HCT116 (cell line): ENCODE results near the gene ISL2. TPM values are rescaled to one million over a fixed set of nuclear protein-coding genes. Genes with fewer than 3 reads are reported as not detected.

Experiments used
- ATAC-seq: fragments of 200-7000 bp; cut with Tn5 transposase; 2 replicates; pipeline ENCODE4 v1.9.1; 2020; ENCODE audit warnings: mild to moderate bottlenecking, moderate library complexity
- BruUV-seq: library from RNA; stranded (reverse); fragments of 400-500 nt; replicated peaks from 2 replicates; lab custom pipeline; 2021; lab: Mats Ljungman, UMichigan
- CTCF ChIA-PET: fragments of 300-600 bp; sonication (Branson Sonifier 250); formaldehyde crosslinking; loops from one replicate; lab custom pipeline; 2021; ENCODE audit warnings: antibody characterized with exemption; lab: Charles Lee
- POLR2A ChIA-PET: fragments of 300-600, 350-600 bp; sonication (Branson Sonifier 250); formaldehyde crosslinking; loops from one replicate; lab custom pipeline; 2021; ENCODE audit warnings: antibody characterized with exemption; lab: Charles Lee
- RAD21 ChIA-PET, 2 experiments: fragments of 300-600 bp; sonication (Branson Sonifier 250); formaldehyde crosslinking; loops; one replicate each; lab custom pipeline; 2023; ENCODE audit warnings: low total read pairs in 2 of 2; ENCODE audit not compliant: uncharacterized antibody in 2 of 2, unreplicated experiment in 2 of 2, low non-redundant PET in 1 of 2; lab: Charles Lee
- DNase-seq: peaks from one replicate; pipeline ENCODE4 v3.0.0-alpha.2; 2010; ENCODE audit warnings: low read depth, low spot score
- H2AFZ ChIP-seq: fragments of 200-600 bp; shearing (Covaris generic), sonication (generic); 2 replicates; pipeline ENCODE4 v1.6.1; 2017; ENCODE audit warnings: low read depth, mixed run types, mixed read lengths, antibody characterized with exemption, low read length; ENCODE audit not compliant: poor library complexity, severe bottlenecking
- H3K27ac ChIP-seq: 2 replicates; pipeline ENCODE4 v1.5.1; 2012; ENCODE audit warnings: low read depth, low read length
- H3K27me3 ChIP-seq: fragments of 200-600 bp; sonication (generic); 2 replicates; pipeline ENCODE4 v1.6.1; 2016; ENCODE audit warnings: mixed run types, low read length, mixed read lengths; ENCODE audit not compliant: insufficient read depth
- H3K36me3 ChIP-seq, 2 experiments: fragments of 200-500 bp in 1 of 2; fragments of 200-600 bp in 1 of 2; sonication (Bioruptor generic) in 1 of 2; sonication (generic) in 1 of 2; 2 replicates each; pipeline versions ENCODE4 v1.5.1 to v1.6.1; 2014 to 2016; ENCODE audit warnings: low read length in 2 of 2, inconsistent platforms in 1 of 2, mixed read lengths in 1 of 2, mixed run types in 1 of 2; ENCODE audit not compliant: insufficient read depth in 2 of 2, control insufficient read depth in 1 of 2
- H3K4me1 ChIP-seq, 2 experiments: fragments of 200-600 bp in 1 of 2; sonication (generic) in 1 of 2; 2 replicates each; pipeline versions ENCODE4 v1.5.1 to v1.6.1; 2012 to 2017; ENCODE audit warnings: low read length in 2 of 2, inconsistent platforms in 1 of 2, mild to moderate bottlenecking in 1 of 2, mixed read lengths in 1 of 2, mixed run types in 1 of 2, moderate library complexity in 1 of 2; ENCODE audit not compliant: insufficient read depth in 2 of 2, control insufficient read depth in 1 of 2
- H3K4me2 ChIP-seq: fragments of 200-600 bp; sonication (generic); 2 replicates; pipeline ENCODE4 v1.6.1; 2017; ENCODE audit warnings: mixed run types, low read length, mixed read lengths
- H3K4me3 ChIP-seq, 2 experiments: fragments of 200-600 bp in 1 of 2; sonication (generic) in 1 of 2; replicated peaks in 1 of 2; 2 replicates each; pipeline ENCODE4 v1.5.1; 2011 to 2016; ENCODE audit warnings: low read length in 2 of 2, control low read depth in 1 of 2, low read depth in 1 of 2, mild to moderate bottlenecking in 1 of 2, mixed read lengths in 1 of 2, mixed run types in 1 of 2
- H3K79me2 ChIP-seq: fragments of 200-600 bp; sonication (generic); 2 replicates; pipeline ENCODE4 v1.6.1; 2017; ENCODE audit warnings: mild to moderate bottlenecking, mixed run types, low read length, moderate library complexity, mixed read lengths; ENCODE audit not compliant: insufficient read depth
- H3K9ac ChIP-seq: fragments of 200-600 bp; sonication (generic); 2 replicates; pipeline ENCODE4 v1.6.1; 2016; ENCODE audit warnings: low read length, mixed read lengths
- H3K9me2 ChIP-seq: fragments of 200-600 bp; sonication (generic), shearing (Covaris generic); 2 replicates; pipeline ENCODE4 v1.6.1; 2017; ENCODE audit warnings: mixed run types, mild to moderate bottlenecking, moderate library complexity; ENCODE audit not compliant: insufficient read depth
- H3K9me3 ChIP-seq, 2 experiments: fragments of 200-500 bp in 1 of 2; fragments of 200-600 bp in 1 of 2; sonication (Bioruptor generic) in 1 of 2; sonication (generic) in 1 of 2; 2 replicates each; pipeline ENCODE4 v1.6.1; 2014 to 2017; ENCODE audit warnings: low read length in 2 of 2, mixed read lengths in 2 of 2, inconsistent platforms in 1 of 2, low read depth in 1 of 2, mild to moderate bottlenecking in 1 of 2, mixed run types in 1 of 2, moderate library complexity in 1 of 2; ENCODE audit not compliant: control insufficient read depth in 1 of 2, insufficient read depth in 1 of 2
- H4K20me1 ChIP-seq: fragments of 200-600 bp; sonication (generic), shearing (Covaris generic); 2 replicates; pipeline ENCODE4 v1.6.1; 2017; ENCODE audit warnings: mixed run types, mild to moderate bottlenecking, moderate library complexity; ENCODE audit not compliant: insufficient read depth
- EGR1 ChIP-seq: IDR thresholded peaks from 2 replicates; pipeline ENCODE4 v1.6.1; 2012; ENCODE audit warnings: low read depth
- EZH2 ChIP-seq: fragments of 200-600 bp; sonication (generic); IDR thresholded peaks from 2 replicates; pipeline ENCODE4 v1.6.1; 2017; ENCODE audit warnings: antibody characterized with exemption, mixed run types
- FOSL1 ChIP-seq: IDR thresholded peaks from 2 replicates; pipeline ENCODE4 v1.6.1; 2012; ENCODE audit warnings: low read depth
- RAD21 ChIP-seq: IDR thresholded peaks from 2 replicates; pipeline ENCODE4 v1.6.1; 2012; ENCODE audit warnings: low read depth, mild to moderate bottlenecking
- SP1 ChIP-seq: IDR thresholded peaks from 2 replicates; pipeline ENCODE4 v1.6.1; 2012; ENCODE audit warnings: low read depth
- SRF ChIP-seq: IDR thresholded peaks from 2 replicates; pipeline ENCODE4 v1.6.1; 2012; ENCODE audit warnings: low read depth
- YY1 ChIP-seq: IDR thresholded peaks from 2 replicates; pipeline ENCODE4 v1.6.1; 2011; ENCODE audit warnings: low read length, low read depth, moderate library complexity, mild to moderate bottlenecking; ENCODE audit not compliant: insufficient replicate concordance; ENCODE audit errors: extremely low read depth
- ZNF274 ChIP-seq: fragments of 200-500 bp; sonication (Bioruptor generic); IDR thresholded peaks from 2 replicates; pipeline ENCODE4 v1.6.1; 2014; ENCODE audit warnings: mild to moderate bottlenecking, low read depth, low read length, inconsistent platforms
- intact Hi-C: fragments of 100-400 bp; cut with micrococcal nuclease; formaldehyde crosslinking; loops from 2 replicates; pipeline ENCODE4 v1.10.0; 2022
- total RNA-seq: library from RNA; stranded (reverse); gene quantifications from one replicate; pipeline ENCODE4 v1.2.1, GENCODE V29; 2021; ENCODE audit not compliant: unreplicated experiment
- TF ChIP-seq, protein P1 (sequence below), 3 experiments: fragments of 200-600 bp in 1 of 3; sonication (generic) in 1 of 3; IDR thresholded peaks in 2 of 3; conservative IDR thresholded peaks in 1 of 3; 2 replicates each; pipeline ENCODE4 v1.5.1; 2012 to 2017; ENCODE audit warnings: low read depth in 2 of 3, low read length in 2 of 3, antibody characterized with exemption in 1 of 3, borderline replicate concordance in 1 of 3, control low read depth in 1 of 3, mild to moderate bottlenecking in 1 of 3, mixed read lengths in 1 of 3, mixed run types in 1 of 3, moderate library complexity in 1 of 3; ENCODE audit not compliant: insufficient read depth in 1 of 3
- TF ChIP-seq, protein P2 (sequence below): IDR thresholded peaks from 2 replicates; pipeline ENCODE4 v1.6.1; 2011; ENCODE audit warnings: mild to moderate bottlenecking, low read length, moderate library complexity; ENCODE audit not compliant: insufficient replicate concordance; ENCODE audit errors: extremely low read depth
- TF ChIP-seq, protein P3 (sequence below): IDR thresholded peaks from 2 replicates; pipeline ENCODE4 v1.6.1; 2012; ENCODE audit warnings: low read depth

The ISL2 gene
- total RNA-seq, 1 experiment from 2014 or later = 11.6 TPM

DNA sequence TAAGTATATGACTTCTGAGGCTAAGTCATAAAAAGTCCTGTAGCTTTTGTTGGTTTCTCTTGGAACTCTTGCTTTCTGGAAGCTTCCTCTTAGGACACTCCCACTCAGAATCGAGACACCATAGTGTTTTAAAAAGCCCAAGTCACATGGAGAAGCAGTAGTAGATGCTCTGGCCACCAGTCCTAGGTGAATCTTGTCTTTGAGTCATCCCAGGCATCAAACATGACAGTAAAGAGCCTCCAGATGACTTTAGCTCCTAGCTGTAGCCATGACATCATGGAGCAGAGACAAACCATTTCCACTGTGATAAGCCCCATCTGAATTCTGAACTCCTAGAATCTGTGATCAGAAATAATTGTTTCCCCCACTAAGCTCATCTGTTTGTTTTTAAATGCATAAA lies 42.1 kb downstream of the ISL2 start:
- Histone ChIP-seq H3K4me3 (no peak overlapping the region), H3K27ac (no peak overlapping the region), H3K9me2 (no peaks in the 10 kb centered on the region), H3K9ac (no peak overlapping the region), H3K27me3 (no peaks in the 10 kb centered on the region), H3K9me3 (no peaks in the 10 kb centered on the region), H3K36me3 (no peaks in the 10 kb centered on the region), H4K20me1 (no peaks in the 10 kb centered on the region), H3K4me2 (no peak overlapping the region), H3K79me2 (no peaks in the 10 kb centered on the region), H2AFZ (no peak overlapping the region), H3K4me1 (peaks cover 0 to 4% of the 10 kb centered on the region in 2 experiments; a peak in 2 of 4 replicates)
- no peak for TF ChIP-seq EZH2
- TF ChIP-seq, protein P1, sequence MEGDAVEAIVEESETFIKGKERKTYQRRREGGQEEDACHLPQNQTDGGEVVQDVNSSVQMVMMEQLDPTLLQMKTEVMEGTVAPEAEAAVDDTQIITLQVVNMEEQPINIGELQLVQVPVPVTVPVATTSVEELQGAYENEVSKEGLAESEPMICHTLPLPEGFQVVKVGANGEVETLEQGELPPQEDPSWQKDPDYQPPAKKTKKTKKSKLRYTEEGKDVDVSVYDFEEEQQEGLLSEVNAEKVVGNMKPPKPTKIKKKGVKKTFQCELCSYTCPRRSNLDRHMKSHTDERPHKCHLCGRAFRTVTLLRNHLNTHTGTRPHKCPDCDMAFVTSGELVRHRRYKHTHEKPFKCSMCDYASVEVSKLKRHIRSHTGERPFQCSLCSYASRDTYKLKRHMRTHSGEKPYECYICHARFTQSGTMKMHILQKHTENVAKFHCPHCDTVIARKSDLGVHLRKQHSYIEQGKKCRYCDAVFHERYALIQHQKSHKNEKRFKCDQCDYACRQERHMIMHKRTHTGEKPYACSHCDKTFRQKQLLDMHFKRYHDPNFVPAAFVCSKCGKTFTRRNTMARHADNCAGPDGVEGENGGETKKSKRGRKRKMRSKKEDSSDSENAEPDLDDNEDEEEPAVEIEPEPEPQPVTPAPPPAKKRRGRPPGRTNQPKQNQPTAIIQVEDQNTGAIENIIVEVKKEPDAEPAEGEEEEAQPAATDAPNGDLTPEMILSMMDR (IDR thresholded peaks at IDR 0.05 in 2 of 3, conservative IDR thresholded peaks at IDR 0.05 in 1 of 3; ENCODE audit: borderline replicate concordance in 1 of 3, insufficient read depth in 1 of 3, low read depth in 2 of 3, low read length in 2 of 3) = no peak
- no peak for TF ChIP-seq YY1
- TF ChIP-seq RAD21 = no peak
- TF ChIP-seq, protein P2, sequence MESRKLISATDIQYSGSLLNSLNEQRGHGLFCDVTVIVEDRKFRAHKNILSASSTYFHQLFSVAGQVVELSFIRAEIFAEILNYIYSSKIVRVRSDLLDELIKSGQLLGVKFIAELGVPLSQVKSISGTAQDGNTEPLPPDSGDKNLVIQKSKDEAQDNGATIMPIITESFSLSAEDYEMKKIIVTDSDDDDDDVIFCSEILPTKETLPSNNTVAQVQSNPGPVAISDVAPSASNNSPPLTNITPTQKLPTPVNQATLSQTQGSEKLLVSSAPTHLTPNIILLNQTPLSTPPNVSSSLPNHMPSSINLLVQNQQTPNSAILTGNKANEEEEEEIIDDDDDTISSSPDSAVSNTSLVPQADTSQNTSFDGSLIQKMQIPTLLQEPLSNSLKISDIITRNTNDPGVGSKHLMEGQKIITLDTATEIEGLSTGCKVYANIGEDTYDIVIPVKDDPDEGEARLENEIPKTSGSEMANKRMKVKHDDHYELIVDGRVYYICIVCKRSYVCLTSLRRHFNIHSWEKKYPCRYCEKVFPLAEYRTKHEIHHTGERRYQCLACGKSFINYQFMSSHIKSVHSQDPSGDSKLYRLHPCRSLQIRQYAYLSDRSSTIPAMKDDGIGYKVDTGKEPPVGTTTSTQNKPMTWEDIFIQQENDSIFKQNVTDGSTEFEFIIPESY = no peak
- no peak for TF ChIP-seq EGR1
- no peak for TF ChIP-seq FOSL1
- TF ChIP-seq SRF = no peak
- TF ChIP-seq, protein P3, sequence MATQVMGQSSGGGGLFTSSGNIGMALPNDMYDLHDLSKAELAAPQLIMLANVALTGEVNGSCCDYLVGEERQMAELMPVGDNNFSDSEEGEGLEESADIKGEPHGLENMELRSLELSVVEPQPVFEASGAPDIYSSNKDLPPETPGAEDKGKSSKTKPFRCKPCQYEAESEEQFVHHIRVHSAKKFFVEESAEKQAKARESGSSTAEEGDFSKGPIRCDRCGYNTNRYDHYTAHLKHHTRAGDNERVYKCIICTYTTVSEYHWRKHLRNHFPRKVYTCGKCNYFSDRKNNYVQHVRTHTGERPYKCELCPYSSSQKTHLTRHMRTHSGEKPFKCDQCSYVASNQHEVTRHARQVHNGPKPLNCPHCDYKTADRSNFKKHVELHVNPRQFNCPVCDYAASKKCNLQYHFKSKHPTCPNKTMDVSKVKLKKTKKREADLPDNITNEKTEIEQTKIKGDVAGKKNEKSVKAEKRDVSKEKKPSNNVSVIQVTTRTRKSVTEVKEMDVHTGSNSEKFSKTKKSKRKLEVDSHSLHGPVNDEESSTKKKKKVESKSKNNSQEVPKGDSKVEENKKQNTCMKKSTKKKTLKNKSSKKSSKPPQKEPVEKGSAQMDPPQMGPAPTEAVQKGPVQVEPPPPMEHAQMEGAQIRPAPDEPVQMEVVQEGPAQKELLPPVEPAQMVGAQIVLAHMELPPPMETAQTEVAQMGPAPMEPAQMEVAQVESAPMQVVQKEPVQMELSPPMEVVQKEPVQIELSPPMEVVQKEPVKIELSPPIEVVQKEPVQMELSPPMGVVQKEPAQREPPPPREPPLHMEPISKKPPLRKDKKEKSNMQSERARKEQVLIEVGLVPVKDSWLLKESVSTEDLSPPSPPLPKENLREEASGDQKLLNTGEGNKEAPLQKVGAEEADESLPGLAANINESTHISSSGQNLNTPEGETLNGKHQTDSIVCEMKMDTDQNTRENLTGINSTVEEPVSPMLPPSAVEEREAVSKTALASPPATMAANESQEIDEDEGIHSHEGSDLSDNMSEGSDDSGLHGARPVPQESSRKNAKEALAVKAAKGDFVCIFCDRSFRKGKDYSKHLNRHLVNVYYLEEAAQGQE = no peak
- no peak for TF ChIP-seq ZNF274
- TF ChIP-seq SP1 = no peak
- ChIA-PET CTCF (no interaction called here), POLR2A (no interaction called here), RAD21 (no interaction called here)
- DNase-seq (no peak), ATAC-seq (no peak)
- no TSS peak for BruUV-seq
- intact Hi-C loops = no loop called here
